Stimulated activated CD4-positive, alpha-beta T cell treated with anti-CD3 and anti-CD28 coated beads, Interleukin-1b, Interleukin-23, amount 100 ng/mL, for 48 hours (primary cell): ENCODE measurements around the gene IQSEC3.

ENCODE experiments used
- DNase-seq: peaks from one replicate; pipeline ENCODE4 v3.0.0-alpha.2; 2020

IQSEC3 gene

GRCh38 chr12:144650-145284 lies 78.2 kb downstream of the IQSEC3 start:
- DNase-seq, result no peak

DNA sequence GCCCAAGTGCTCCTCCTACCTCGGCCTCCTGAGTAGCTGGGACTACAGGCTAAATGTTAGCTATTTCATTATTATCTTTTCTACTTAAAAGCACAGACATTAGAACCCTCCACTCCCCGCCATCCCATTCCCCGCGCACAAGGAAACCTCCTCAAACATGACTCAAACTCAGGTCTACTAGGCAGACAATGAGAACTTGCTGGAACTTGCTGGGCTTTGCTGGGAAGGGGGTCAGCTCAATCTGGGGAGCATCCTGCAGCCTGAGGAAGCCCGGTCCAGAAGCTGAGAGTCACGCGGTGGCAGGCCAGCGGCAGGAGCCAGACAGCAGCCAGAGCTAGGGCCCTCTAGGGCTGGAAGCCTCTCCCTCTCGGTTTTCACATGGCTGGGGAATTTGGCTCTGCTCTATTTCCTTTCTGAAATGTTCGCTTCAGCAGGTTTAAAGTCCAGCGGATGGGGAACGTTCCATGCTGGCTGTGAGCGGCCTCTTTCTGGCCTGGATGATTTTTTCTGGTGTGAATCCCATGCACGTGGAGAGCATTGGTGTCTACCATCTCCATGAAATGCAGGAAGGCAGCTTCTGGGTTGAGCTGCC lies 78.9 kb downstream of the IQSEC3 start:
- DNase-seq, result no peak

GRCh38 chr12:147242-147641 lies 80.7 kb downstream of the IQSEC3 start:
- DNase-seq, result no peak

- DNase-seq, result no peak
Observed at GRCh38 chr12:148676-149416, 82.3 kb downstream of the IQSEC3 start.

DNA sequence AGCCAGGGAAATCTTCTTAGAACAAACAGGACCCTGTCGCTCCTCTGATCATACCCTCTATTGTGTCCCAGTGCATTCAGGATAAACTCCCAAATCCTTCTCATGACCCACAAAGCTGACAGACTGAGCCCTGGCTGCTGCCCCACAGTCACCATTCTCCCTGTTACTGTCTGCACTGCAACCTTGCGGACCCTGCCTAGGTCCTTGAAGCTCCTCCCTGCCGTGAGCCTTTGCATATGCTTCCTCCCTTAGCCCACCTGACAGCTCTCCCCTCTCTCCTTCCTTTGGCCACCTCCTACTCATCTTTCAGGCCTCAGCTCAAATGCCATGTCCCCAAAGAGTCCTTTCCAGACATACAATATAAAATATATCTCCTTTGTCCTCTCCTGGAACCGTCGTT lies 85.0 kb downstream of the IQSEC3 start:
- DNase-seq, result no peak

GRCh38 chr12:152440-152839 lies 85.9 kb downstream of the IQSEC3 start:
- DNase-seq, result no peak

DNA sequence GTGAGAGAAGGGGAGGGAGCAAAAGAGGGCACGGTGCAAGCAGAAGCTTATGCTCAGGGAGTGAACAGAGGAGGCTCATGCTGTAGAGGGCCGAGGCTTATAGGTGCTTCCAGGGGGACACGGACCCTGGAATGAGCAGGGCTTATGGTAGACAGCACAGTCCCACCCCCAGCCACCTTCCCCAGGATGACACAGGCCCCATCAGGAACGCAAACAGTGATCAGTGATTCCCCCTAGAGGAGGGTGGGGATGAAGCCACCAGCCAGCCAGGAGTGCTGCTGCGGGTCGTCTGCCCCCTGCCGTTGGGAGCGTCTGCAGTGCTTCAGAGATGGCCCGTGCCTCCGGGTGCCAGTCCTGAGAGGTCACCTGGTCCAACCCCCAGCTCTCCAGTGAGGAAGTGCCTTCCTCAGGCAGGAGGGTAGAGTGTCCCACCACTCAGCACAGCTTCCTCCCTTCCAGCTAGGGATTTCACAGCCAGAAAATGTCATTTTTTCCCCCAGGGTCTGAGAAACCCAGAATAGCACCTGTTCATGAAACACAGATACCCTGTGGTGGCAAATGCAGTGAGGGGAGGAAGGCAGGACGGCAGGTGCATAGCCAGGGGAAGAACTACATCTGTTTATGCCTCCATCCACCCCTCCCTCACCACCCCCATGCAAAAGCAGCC lies 86.6 kb downstream of the IQSEC3 start:
- peak; percentile 64 for DNase-seq

DNA sequence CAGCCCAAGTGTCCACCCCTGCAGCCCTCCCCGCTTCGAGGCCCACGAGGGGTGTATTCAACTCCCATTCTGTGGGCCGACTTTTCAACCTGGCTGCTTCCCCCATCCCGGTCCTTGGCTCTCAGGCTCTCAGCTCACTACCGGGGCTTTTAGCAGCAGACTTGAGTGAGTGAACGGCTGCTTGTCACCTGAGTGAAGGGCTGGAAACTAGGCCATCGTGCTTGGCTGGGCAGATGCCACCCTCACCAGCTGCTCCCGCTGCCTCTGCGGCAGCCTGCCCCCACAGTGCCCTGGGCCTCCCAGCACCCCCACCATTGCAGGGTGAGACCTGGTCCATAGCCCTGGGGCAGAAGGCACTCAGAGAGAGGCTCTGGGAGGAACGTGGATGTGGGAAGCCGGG lies 87.5 kb downstream of the IQSEC3 start:
- no peak for DNase-seq

DNA sequence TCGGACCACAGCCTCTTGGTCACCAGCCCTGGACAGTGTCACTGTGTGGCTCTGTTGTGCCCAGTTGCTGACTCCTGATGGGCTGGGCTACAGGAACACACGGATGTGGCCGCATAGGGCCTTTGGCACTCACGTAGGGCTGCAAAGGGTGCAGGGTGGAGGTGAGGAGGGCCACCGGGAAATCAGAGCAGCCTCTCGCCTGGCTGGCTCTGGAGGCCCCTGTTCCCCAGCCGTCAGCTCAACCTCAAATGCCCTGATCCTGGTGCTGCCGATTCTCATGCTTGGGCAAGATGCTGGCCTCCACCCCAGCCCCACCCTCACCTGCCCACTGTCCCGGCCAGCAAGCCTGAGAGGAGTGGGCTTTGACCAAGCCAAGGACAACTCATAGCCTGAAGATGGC lies 88.4 kb downstream of the IQSEC3 start:
- no peak for DNase-seq

DNA sequence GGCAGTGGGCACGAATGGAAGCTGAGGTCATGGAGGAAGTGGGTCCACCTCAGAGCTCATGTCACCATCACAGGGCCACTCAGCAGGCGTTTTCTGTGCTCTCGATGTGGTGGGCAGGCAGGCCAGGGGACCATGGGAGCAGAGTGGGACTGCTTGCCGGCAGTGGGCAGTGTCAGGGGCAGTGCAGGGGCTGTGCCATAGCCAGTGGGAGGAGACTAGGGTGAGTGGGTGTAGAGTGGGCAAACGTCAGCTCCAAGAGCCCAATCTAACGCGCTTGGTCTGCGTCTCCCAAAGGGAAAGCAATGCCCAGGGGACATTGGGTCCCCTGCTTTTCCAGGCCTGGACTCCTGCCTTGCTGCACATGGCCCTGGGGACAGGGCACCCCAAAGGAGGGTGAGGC lies 89.1 kb downstream of the IQSEC3 start:
- no peak for DNase-seq

GRCh38 chr12:156945-157344 lies 90.4 kb downstream of the IQSEC3 start:
- no peak for DNase-seq

DNA sequence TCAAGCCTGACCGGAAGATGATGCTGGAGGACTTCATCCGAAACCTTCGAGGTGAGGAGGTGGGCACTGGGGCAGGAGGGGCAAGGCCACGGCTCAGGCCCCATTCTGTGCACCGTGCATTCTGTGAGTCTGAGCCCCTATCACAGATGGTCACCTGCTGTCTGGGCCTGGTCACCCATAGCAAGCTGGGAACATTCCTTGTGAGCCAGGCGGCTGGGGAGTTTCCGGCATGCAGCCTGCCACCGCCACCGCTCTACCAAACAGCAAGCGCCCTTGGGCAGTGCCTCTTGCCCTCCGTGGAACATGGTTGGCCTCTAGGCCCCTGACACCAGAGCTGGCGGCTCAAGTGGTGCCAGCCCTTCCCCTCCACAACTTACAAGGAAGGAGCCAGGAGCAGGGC lies 91.1 kb downstream of the IQSEC3 start:
- no peak for DNase-seq

DNA sequence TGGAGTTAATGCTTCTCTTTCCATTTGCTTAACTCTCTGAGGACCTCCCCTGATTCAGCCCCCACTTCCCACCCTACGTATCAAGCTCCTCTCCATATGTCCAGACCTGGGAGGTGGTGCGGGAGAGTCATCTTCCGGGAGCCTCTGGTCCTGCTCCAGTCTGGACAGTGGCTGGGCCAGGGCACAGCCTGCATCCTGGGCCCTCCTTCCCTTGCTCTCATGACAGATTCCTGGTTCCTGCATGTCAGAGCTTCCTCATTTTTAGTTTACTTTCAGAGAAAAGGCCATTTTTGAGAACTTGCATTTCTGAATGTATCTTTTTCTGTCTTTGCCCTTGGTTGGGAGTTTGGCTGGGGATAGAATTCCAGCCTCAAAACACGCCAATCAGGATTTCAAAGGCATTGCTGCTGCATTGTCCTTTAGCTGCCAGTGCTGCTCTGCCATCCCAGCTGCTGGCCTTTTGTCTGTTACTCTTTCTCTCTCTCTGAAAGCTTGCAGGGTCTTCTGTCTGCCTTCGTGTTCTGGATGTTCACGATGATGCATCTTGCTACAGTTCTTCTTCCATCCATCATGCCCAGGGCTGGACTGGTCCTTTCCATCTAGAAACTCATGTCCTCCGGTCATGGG lies 92.7 kb downstream of the IQSEC3 start:
- no peak for DNase-seq

GRCh38 chr12:160858-161257 lies 94.3 kb downstream of the IQSEC3 start:
- no peak for DNase-seq

DNA sequence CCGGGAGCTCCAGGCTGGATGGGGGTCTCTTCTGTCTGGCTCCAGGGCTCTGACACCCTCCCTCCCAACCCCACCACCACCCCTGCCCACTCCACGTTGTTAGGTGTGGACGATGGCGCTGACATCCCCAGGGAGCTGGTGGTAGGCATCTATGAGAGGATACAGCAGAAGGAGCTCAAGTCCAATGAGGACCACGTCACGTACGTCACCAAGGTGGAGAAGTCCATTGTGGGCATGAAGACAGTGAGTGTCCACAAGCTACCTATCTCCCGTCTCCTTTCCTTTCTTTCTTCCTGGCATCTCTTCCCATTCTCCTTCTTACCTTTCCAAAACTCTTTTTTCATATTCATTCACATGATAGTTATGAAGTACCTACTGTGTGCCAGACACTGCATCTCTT lies 95.3 kb downstream of the IQSEC3 start:
- no peak for DNase-seq

DNA sequence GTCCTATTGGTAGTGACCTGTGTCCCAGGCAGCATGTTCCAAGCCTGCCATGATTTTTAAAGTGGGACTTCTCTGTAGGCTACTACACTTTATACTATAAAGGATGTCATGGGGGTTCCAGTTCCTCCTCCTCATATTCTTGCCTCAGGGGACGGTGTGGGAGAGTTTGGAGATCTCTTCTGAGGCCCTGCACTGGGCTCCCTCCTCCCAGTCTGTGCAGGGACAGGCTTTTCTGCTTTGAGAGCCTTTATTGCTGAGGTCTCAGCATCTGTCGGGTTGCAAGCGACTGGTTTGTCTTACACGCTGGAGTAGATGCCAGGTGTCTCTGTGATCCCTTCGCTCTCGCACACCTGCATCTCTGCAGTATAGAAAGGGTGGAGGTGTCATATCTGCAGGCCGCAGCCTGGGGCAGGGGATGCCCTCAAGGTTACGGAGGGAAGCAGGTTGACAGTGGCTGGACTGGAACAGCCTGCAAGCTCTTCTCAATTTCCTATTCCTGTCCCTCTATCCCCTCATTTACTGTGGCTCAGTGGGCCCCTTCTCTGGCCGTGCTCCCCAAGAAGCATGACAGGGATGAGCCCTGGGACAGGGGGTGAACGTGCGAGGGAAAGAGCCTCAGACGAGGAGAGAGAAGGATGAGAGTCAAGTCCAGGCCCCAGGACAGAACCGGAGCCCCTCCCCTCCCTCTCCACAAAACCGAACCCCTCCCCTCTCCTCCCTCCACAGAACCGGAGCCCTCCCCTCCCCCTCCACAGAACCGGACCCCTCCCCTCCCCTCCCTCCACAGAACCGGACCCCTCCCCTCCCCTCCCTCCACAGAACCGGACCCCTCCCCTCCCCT lies 96.1 kb downstream of the IQSEC3 start:
- DNase-seq, result no peak

- DNase-seq, result no peak
Observed at GRCh38 chr12:163406-163986, 96.9 kb downstream of the IQSEC3 start.

GRCh38 chr12:164207-164606 lies 97.6 kb downstream of the IQSEC3 start:
- no peak for DNase-seq

- DNase-seq, result no peak
Observed at GRCh38 chr12:165862-166368, 99.3 kb downstream of the IQSEC3 start.

DNA sequence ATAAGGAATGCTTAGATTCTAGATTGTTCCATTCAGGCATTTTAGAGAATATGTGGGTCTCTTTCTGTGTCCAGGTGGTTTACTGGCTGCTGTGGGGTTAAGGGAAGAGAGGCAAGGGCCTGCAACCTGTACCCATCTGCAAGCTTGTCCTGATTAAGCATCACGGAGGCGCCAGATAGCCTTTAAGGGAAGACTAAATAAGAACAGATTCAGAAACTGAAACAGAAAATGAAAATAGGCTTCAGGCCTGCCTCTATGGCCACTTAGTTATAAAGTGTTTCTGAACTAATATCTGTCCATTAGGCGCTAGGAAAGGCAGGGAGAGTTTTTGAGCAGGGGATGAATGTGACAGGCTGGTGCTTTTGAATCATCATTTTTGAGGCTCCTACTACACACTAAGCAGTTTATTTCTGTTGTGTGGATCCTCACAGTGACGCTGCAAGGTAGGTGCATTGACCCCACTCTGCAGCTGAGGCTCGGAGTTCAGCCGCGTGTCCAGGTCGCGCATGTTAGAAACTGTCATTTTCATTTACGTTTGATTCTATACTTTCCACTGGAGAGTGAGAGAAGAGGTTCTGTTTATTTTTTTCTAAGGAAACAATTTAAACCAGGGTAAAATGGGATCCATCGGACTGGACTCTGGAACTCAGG lies 100.0 kb downstream of the IQSEC3 start:
- DNase-seq, result no peak

GRCh38 chr12:167959-168600 lies 101.5 kb downstream of the IQSEC3 start:
- no peak for DNase-seq
